HL-60 (cell line): ENCODE data around the gene TEDC1.

ENCODE experiments used
- GABPA ChIP-seq: IDR thresholded peaks from 2 replicates; pipeline ENCODE4 v1.6.1; 2012; ENCODE audit warnings: low read depth
- POLR2AphosphoS5 ChIP-seq: IDR thresholded peaks from 2 replicates; pipeline ENCODE4 v1.6.1; 2012; ENCODE audit warnings: low read depth
- TF ChIP-seq, protein P1 (sequence below): IDR thresholded peaks from one replicate; pipeline ENCODE4 v1.5.1; 2011; ENCODE audit warnings: low read length, control low read depth, inconsistent platforms; ENCODE audit not compliant: insufficient read depth

DNA sequence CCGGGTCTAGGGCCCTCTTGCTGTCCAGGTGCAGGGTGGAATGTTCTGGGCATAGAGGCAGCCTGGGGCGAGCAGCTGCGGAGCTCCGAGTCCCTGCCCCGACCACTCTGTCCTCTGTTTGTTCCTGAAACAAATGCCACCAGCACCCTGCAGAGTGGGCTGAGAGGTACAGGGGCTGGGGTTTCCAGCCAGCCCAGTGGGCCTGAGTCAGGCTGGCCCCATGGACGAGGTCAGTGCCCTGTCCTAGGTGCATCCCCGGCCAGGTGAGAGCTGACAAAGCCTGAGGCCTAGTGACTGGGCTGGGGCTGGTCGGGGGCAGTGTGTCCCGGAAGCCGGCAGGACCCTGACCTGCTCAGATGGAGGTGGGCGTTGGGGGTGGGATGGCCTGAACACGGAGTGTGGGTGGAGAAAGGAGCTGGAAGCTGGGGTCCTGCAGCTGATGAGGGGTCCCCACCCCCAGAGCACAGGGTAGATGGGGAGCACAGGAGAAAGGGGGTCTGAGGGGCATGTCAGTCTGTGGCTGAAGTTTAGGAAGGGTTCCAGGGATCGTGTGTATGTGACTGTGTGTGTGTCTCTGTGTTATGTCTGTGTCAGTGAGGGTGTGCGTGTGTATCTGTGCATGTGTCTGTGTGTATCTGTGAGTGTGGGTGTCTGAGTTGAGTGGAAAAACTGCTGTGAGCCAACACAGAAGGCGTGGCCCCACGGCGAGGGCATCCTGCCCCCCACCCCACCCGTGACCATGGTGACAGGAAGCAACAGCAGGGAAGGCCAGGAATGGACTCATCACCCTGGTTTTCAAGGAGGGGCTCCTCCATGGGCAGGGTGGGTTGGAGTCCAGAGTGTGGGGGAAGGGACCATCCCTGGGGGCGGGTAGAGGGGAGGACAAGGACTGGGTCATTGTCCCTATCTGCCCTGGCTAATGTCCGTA is 6.7 kb upstream of the TEDC1 start:
- TF ChIP-seq, protein P1, sequence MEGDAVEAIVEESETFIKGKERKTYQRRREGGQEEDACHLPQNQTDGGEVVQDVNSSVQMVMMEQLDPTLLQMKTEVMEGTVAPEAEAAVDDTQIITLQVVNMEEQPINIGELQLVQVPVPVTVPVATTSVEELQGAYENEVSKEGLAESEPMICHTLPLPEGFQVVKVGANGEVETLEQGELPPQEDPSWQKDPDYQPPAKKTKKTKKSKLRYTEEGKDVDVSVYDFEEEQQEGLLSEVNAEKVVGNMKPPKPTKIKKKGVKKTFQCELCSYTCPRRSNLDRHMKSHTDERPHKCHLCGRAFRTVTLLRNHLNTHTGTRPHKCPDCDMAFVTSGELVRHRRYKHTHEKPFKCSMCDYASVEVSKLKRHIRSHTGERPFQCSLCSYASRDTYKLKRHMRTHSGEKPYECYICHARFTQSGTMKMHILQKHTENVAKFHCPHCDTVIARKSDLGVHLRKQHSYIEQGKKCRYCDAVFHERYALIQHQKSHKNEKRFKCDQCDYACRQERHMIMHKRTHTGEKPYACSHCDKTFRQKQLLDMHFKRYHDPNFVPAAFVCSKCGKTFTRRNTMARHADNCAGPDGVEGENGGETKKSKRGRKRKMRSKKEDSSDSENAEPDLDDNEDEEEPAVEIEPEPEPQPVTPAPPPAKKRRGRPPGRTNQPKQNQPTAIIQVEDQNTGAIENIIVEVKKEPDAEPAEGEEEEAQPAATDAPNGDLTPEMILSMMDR = no peak
- no peak for TF ChIP-seq POLR2AphosphoS5
- no peak for TF ChIP-seq GABPA
